Neural progenitor cell (in vitro differentiated cells): Measurements from ENCODE around the gene NUAK1.
"Not testable (repeated sequence)": the region's sequence is repeated elsewhere in the genome, so short reads cannot be mapped to it uniquely, and the experiment has no call there.

ENCODE experiments used
- CTCF ChIP-seq: fragments of 200-600 bp; sonication (generic); IDR thresholded peaks from 2 replicates; pipeline ENCODE4 v1.5.1; 2017; ENCODE audit warnings: antibody characterized with exemption, mild to moderate bottlenecking
- EZH2 ChIP-seq: fragments of 200-600 bp; sonication (generic); IDR thresholded peaks from 2 replicates; pipeline ENCODE4 v1.6.1; 2017; ENCODE audit warnings: antibody characterized with exemption, mild to moderate bottlenecking, moderate library complexity

GRCh38 chr12:106141920-106142319 is 3.2 kb upstream of the NUAK1 start:
- TF ChIP-seq CTCF, EZH2: not testable (repeated sequence)
